Vagina (tissue), 2 donors: ENCODE data around the gene EFHC1.

Source experiments
- CTCF ChIP-seq, 3 experiments: fragments of 450-650 bp in 2 of 3; fragments of 200-600 bp in 1 of 3; sonication (generic) in 1 of 3; IDR thresholded peaks; one replicate each; pipeline ENCODE4 v1.5.1; 2017 to 2019; ENCODE audit warnings: antibody characterized with exemption in 3 of 3, mild to moderate bottlenecking in 2 of 3, moderate library complexity in 2 of 3
- POLR2A ChIP-seq, 2 donors: fragments of 450-650 bp; IDR thresholded peaks; one replicate each; pipeline ENCODE4 v1.6.1; 2017; ENCODE audit warnings: antibody characterized with exemption in 2 of 2, mild to moderate bottlenecking in 2 of 2, moderate library complexity in 2 of 2
- POLR2AphosphoS5 ChIP-seq, 2 donors: sonication (generic); formaldehyde crosslinking; IDR thresholded peaks; one replicate each; pipeline ENCODE4 v1.9.0; 2017; ENCODE audit warnings: antibody characterized with exemption in 2 of 2, mild to moderate bottlenecking in 2 of 2, low read depth in 1 of 2; ENCODE audit not compliant: insufficient read depth in 1 of 2

- TF ChIP-seq CTCF (IDR thresholded peaks at IDR 0.05) = no peak
- TF ChIP-seq POLR2A (IDR thresholded peaks at IDR 0.05) = no peak
- no peak for TF ChIP-seq POLR2AphosphoS5 (IDR thresholded peaks at IDR 0.05; ENCODE audit: insufficient read depth in 1 of 2, low read depth in 1 of 2)
Observed at GRCh38 chr6:52499681-52500236, 79.6 kb downstream of the EFHC1 start.
